Measurements from ENCODE around the gene FOXD1.

The FOXD1 gene

DNA sequence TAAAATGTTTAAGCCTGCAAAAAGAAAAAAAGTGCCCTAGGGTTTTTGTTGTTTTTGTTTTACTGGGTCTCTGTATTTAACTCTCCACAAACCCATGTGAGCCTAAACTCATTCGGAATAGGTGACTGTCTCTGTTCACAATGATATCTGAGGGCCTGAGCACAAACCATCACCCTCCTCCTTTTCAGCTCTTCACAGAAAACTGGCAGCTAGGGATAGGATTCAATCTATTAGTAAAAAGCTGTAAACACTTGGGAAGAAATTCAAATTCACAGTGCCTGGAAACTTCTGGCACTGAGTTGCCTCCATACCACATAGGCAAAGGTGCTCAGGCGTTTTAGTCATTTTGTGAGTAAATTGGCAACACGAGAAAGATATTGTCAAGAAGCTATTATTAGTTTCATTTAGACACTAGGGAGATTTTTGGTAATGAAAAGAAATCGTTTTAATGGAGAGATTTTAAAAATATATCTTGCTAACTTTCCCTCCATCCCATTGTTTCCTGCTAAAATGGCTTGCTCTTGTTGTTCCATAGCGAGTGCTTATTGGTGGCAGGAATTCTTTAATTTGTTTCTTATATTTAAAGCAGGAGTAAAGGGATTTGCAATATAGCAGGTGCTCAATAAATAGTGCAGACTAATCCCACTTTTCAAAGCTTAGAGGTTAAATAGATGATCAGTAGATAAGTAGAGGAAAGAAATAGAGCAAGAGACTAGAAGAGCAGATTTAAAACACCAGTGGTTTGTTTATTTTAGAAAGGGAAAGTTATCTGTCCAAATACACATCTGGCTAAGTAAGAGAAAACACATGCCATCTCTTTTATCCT is 9.7 kb downstream of the FOXD1 start:
- H3K27me3 Mint-ChIP-seq, result peaks cover 38% of the 10 kb centered on the region
- DNase-seq (ENCODE audit: low spot score in 2 of 2), result no peak
- peaks cover 1% of the 10 kb centered on the region for H3K9me3 Mint-ChIP-seq

DNA sequence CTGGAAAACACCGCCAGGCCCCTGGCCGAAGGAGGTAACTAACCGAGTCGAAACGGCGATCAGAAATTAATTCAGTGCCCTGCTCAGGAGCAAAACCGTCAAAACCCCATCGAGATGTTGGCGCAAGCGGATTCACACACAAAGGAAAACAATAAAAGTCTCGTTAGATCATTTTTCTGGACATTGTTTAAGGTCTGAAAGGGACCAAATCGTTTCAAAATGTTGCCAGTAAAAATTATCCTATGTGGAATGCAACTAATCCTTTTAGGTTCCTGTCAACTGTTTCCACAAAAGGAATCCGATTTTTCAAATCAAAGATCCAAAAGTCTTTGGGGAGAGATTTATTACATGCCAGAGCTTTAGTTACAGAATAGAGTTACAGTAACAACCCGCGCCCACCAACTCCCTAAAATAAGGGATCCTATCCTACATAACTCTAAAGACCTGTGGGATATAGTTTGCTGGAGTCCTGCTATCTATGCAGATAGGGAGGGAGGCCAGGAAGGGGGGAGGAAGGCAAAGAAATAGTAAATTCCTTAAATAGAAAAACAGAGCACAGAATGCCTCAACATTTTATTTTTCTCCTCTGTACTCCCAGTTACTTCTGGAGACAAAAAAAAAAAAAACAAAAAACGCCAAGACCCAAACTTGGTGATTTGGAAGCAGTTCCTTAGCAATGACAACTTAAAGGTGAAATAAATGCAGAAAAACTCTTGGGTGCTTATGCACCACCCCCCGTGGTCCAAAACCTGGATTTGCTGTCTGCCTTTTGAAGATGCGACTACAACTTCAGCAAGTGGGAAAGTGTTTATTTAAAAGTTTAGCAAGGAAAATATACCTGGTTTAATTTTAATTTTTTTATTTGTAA is 10.6 kb downstream of the FOXD1 start:
- no peak overlapping the region for H3K4me3 Mint-ChIP-seq
- peaks cover 2% of the 10 kb centered on the region for H3K4me1 Mint-ChIP-seq
- H3K9me3 Mint-ChIP-seq, result peaks cover 1% of the 10 kb centered on the region
- no peak overlapping the region for H3K27ac Mint-ChIP-seq
- H3K36me3 Mint-ChIP-seq, result peaks cover 1% of the 10 kb centered on the region
- no peak for DNase-seq (ENCODE audit: low spot score in 2 of 2)
- no peak for ATAC-seq (ENCODE audit: low read depth)
- H3K27me3 Mint-ChIP-seq, result peaks cover 41% of the 10 kb centered on the region

More for the DNA sequence above, 9.7 kb downstream of the FOXD1 start:
- peaks cover 2% of the 10 kb centered on the region for H3K4me1 Mint-ChIP-seq
- peaks cover 1% of the 10 kb centered on the region for H3K36me3 Mint-ChIP-seq
- no peak overlapping the region for H3K4me3 Mint-ChIP-seq
- no peak for ATAC-seq (ENCODE audit: low read depth)
- H3K27ac Mint-ChIP-seq, result no peak overlapping the region

DNA sequence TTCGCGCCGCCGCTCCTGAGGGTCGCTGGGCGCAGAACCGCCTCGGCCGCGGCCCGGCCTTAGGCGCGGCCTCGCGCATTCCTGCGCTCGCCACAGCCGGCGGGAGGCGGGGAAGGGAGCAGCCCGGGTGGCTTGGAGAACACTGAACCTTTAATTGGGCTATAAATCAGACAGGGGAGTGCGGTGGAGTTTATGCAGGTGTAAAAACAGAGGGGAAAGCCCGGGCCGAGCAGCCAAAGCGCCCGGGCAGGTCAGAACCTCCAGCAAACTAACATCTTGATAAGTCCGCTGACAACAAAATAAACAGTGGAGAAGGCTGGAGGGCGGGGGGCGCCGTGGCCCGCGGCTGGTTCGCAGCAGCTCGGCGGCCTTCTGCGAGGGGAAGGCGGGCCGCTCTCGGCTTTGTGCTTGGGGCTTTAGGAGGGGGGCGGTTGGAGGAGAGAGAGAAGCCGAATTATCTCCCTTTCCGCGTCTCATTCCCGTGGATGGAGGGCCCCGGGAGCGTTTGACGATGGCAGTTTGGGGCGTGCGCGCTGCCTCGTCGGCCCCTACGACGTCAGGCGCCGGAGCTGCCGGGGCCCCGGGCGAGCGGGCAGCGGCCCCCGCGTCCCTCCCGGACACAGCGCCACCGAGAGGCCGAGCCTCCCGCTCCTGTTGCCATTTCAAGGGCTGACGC is 11.3 kb downstream of the FOXD1 start:
- ATAC-seq (ENCODE audit: low read depth) (no peak), DNase-seq (ENCODE audit: low spot score in 2 of 2) (no peak)
- Mint-ChIP-seq H3K27me3 (peaks cover 41% of the 10 kb centered on the region), H3K9me3 (peaks cover 1% of the 10 kb centered on the region), H3K4me3 (peak overlapping the region; percentile 54), H3K4me1 (peaks cover 2% of the 10 kb centered on the region), H3K36me3 (peaks cover 1% of the 10 kb centered on the region), H3K27ac (no peak overlapping the region)

DNA sequence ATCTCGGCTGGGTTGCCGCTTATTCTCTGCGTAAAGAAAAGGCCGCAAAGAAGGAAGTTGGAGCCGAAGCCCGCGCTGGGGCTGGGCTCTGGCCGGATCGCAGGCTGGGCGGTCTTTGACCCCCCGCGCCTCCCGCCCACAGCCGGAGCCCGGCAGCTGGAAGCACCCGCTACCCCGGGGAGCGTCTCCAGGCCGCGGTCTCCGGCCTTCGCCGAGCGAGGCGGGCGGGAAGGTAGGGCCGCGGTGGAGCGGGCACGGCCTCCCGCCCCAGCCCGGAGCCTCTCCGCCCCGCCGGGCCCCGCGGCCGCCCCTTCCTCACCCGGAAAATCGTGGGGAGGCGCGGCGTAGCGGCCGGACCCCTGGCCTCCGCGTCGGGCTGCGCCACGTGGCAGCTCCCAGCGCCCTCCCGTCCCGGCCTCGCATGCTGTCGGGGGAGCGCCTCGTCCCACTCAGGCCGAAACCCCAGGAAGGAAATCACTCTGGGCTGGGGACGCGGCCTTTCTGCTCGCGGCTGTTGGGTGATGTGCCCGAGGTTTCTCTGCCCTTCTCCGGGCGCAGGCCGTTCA is 12.0 kb downstream of the FOXD1 start:
- H3K27me3 Mint-ChIP-seq, result peaks cover 37% of the 10 kb centered on the region
- peaks cover 1% of the 10 kb centered on the region for H3K9me3 Mint-ChIP-seq
- peak overlapping the region; percentile 54 for H3K4me3 Mint-ChIP-seq
- H3K36me3 Mint-ChIP-seq, result peaks cover 1% of the 10 kb centered on the region
- peaks cover 2% of the 10 kb centered on the region for H3K4me1 Mint-ChIP-seq
- no peak overlapping the region for H3K27ac Mint-ChIP-seq
- ATAC-seq (ENCODE audit: low read depth) (no peak), DNase-seq (ENCODE audit: low spot score in 2 of 2) (no peak)

DNA sequence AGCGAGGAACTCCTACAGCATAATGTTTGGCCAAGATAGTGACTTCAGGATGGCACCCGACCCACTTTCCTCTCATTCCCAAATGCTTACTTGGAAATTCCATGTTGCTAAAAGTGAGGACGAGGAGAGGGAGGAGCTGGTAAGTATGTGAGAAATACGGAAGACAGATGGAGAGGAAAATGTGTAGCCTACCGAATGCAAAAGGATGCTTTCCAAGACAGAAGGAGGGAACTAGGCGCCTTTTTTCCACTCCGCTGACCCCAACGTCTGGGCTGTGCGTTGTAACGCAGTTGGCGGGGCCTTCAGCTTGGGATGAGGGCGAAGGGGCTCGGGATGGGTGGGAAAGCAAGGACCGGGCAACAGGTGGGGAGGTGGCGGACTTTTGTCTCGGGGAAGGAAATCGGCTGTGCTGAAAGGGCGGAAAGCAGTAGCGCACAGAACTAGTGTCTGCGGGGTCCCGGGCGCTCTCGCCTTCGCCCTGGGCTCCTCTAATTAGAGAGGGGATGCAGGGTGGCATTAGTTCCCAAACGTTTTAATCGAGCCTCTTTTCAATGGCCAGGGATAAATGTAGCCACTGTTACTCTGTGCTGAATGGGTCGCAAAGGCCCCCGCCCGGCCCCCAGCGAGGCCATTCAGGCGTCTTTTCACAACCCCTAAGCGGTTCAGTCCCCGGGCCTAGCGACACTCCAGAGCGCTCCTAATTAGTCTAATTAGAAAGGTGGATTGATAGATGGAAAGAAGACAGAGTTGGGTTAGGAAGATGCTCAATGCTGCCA is 12.6 kb downstream of the FOXD1 start:
- no peak overlapping the region for H3K4me3 Mint-ChIP-seq
- peaks cover 1% of the 10 kb centered on the region for H3K36me3 Mint-ChIP-seq
- H3K27me3 Mint-ChIP-seq, result peaks cover 34% of the 10 kb centered on the region
- peak overlapping the region; percentile 51 for H3K27ac Mint-ChIP-seq
- ATAC-seq (ENCODE audit: low read depth) (no peak), DNase-seq (ENCODE audit: low spot score in 2 of 2) (no peak)
- peaks cover 1% of the 10 kb centered on the region for H3K9me3 Mint-ChIP-seq
- peaks cover 2% of the 10 kb centered on the region for H3K4me1 Mint-ChIP-seq

DNA sequence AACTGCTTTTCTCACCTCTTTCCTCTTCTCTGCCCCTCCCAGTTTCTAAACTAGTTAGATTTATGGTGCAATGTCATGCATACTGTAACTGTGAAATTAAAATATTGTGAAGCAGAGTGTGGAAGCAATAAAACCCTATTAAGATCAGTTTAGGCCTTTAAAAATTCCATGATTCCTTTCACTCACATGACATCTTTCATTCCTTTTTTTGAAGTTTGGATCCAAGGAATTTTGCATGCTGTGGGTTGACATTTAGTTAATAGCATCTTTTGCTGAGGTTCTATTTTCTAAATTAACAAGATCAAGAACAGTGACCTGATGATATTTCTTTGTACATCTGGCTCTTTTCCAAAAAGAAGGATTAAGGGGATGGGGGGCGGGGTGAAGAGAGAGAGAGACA is 13.7 kb downstream of the FOXD1 start:
- DNase-seq (ENCODE audit: low spot score in 2 of 2) (no peak), ATAC-seq (ENCODE audit: low read depth) (no peak)
- H3K4me1 Mint-ChIP-seq, result peaks cover 2% of the 10 kb centered on the region
- no peak overlapping the region for H3K27ac Mint-ChIP-seq
- H3K4me3 Mint-ChIP-seq, result no peak overlapping the region
- H3K27me3 Mint-ChIP-seq, result peaks cover 30% of the 10 kb centered on the region
- H3K36me3 Mint-ChIP-seq, result peaks cover 1% of the 10 kb centered on the region
- H3K9me3 Mint-ChIP-seq, result peaks cover 1% of the 10 kb centered on the region

DNA sequence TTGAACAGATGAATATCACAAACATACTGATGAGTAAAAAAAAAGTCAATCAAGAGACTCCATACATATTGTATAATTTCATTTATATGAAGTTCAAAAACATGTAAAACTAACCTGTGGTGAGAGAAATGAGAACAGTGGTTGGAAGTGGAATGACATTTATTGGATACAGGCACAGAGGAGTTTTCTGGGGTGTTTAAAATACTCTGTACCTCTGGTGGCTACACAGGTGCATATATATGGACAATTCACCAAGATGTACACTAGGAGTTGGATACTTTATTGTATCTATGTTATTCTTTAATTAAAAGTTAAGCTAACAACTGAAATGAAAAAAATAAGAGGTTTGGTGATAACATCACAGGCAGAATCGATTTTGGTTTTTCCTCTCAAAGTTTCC is 14.1 kb downstream of the FOXD1 start:
- ATAC-seq (ENCODE audit: low read depth) (no peak), DNase-seq (ENCODE audit: low spot score in 2 of 2) (no peak)
- Mint-ChIP-seq H3K4me1 (peaks cover 2% of the 10 kb centered on the region), H3K9me3 (peaks cover 1% of the 10 kb centered on the region), H3K36me3 (peaks cover 1% of the 10 kb centered on the region), H3K27ac (no peak overlapping the region), H3K4me3 (no peak overlapping the region), H3K27me3 (peaks cover 28% of the 10 kb centered on the region)

DNA sequence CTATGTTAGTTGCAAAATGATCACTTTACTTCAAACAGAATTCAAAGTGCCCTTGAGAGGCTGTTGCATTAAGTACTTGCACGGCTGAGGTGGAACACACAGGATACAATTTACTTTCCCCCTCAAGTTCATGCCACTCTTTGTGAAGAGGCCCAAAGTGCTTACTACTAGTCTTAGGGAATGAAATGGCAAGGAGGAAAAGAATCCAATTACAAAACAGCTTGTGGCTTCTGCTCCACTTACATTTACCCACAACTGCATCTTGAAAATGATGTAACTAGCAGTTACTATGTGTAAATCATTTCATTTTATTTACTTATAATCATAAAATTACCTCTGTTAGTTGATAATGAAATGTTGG is 14.6 kb downstream of the FOXD1 start:
- Mint-ChIP-seq H3K4me1 (peaks cover 2% of the 10 kb centered on the region), H3K27me3 (peaks cover 28% of the 10 kb centered on the region), H3K9me3 (peaks cover 1% of the 10 kb centered on the region), H3K4me3 (no peak overlapping the region), H3K27ac (no peak overlapping the region), H3K36me3 (peaks cover 1% of the 10 kb centered on the region)
- ATAC-seq (ENCODE audit: low read depth) (no peak), DNase-seq (ENCODE audit: low spot score in 2 of 2) (no peak)

DNA sequence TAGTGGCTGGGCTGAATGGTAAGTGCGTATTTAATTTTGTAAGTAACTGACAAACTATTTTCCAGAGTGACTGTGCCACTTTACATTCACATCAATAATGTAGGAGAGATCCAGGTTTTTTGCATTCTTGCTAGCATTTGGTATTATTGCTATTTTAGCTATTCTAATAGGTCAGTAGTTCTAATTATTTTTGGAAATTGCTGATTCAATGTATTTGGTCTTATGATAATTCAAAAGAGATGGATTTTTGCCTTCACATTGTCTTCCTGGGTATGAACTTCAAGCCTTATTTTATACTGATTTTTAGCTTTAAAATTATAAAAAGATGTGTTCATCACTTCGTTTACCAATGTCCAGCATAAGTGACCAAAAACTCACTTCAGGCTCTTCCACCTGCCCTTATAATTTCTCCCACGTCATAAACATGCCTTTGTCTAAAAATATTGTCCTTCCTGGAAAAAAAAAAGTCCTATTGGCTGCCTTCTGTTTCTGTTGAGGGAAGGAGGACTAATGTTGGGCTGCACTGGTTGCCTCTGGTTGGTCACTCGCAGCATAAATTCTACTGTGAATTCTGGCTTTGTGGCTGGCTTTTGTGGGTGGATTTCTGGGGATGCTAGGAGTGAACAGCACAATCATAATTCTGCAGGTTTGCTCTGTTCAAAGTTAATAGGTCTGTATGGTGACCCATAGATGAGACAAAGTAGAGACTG is 15.2 kb downstream of the FOXD1 start:
- no peak for DNase-seq (ENCODE audit: low spot score in 2 of 2)
- H3K27me3 Mint-ChIP-seq, result peaks cover 25% of the 10 kb centered on the region
- H3K9me3 Mint-ChIP-seq, result peaks cover 1% of the 10 kb centered on the region
- no peak overlapping the region for H3K4me3 Mint-ChIP-seq
- H3K4me1 Mint-ChIP-seq, result peaks cover 2% of the 10 kb centered on the region
- H3K27ac Mint-ChIP-seq, result no peak overlapping the region
- H3K36me3 Mint-ChIP-seq, result peaks cover 1% of the 10 kb centered on the region
- ATAC-seq (ENCODE audit: low read depth), result no peak

DNA sequence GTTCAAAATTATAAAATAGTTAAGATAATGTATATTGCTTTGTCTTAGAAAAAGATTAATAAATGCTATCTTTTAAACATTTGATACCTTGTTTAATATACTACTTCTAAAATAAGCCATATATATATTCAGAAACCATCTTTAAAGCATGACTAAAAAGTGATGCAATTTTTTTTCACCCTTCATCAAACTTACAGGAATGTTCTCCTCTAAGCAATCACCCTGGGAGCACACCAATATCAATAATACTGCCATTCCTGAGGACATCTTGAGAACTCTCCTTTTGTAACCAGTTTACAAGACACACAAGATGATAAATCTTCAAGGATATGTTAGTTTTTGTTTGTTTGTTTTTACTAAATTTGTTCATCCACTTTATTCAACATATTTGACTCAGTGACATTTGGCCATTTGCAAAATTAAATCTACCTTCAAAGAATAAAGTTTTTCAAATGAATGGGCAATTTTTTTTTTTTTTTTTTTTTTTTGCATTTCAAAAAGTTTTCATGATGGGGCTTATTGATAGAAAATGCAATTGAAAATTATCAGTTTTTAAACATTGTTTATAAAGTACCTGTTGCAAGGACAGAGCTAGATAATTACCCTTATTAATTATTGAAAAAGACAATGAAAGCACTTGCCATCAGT is 17.2 kb downstream of the FOXD1 start:
- no peak for ATAC-seq (ENCODE audit: low read depth)
- peaks cover 1% of the 10 kb centered on the region for H3K36me3 Mint-ChIP-seq
- H3K9me3 Mint-ChIP-seq, result peaks cover 1% of the 10 kb centered on the region
- no peak overlapping the region for H3K4me3 Mint-ChIP-seq
- H3K27ac Mint-ChIP-seq, result no peak overlapping the region
- H3K4me1 Mint-ChIP-seq, result peaks cover 2% of the 10 kb centered on the region
- DNase-seq (ENCODE audit: low spot score in 2 of 2), result no peak
- H3K27me3 Mint-ChIP-seq, result peaks cover 24% of the 10 kb centered on the region

DNA sequence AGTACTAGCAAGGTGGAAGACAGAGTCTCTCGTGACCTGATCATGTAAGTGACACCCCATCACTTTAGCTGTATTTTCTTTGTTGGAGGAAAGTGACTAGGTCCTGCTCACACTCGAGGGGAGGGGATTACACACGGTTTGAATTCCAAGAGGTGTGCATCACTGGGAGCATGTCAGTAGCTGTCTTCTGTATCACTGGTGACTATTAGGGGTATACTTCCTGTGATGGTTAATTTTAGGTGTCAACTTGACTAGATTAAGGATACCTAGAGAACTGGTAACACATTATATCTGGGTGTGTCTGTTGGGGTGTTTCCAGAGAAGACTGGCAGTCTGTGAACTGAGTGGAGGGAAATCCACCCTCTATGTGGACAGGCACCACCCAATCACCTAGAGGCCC is 22.5 kb downstream of the FOXD1 start:
- peaks cover 19% of the 10 kb centered on the region for H3K27me3 Mint-ChIP-seq
- no peak overlapping the region for H3K4me3 Mint-ChIP-seq

DNA sequence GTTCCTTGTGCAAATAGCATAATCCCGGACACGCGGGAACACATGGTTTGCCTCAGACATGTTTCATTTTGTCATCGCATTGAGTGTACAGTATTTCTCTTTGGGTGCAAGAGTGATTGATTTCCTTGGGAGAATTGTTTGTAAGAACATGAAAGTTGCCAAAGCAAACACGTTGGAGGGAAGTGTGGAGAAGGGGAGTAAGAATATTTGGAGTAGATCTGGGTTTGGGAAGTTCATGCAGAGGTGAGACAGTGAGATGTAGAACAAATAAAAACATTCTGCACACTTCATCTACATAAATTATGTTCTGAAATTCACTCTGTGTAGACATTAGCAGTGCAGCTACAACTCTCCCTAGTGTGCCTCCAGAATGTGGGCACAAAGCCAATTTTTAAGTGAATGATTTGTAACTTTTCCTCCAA is 24.0 kb downstream of the FOXD1 start:
- DNase-seq (ENCODE audit: low spot score in 2 of 2) (no peak), ATAC-seq (ENCODE audit: low read depth) (no peak)
- peaks cover 2% of the 10 kb centered on the region for H3K9me3 Mint-ChIP-seq
- peaks cover 6% of the 10 kb centered on the region for H3K4me1 Mint-ChIP-seq
- no peaks in the 10 kb centered on the region for H3K36me3 Mint-ChIP-seq
- H3K4me3 Mint-ChIP-seq, result no peak overlapping the region
- no peak overlapping the region for H3K27ac Mint-ChIP-seq
- H3K27me3 Mint-ChIP-seq, result peaks cover 24% of the 10 kb centered on the region

More for the DNA sequence above, 22.5 kb downstream of the FOXD1 start:
- no peaks in the 10 kb centered on the region for H3K9me3 Mint-ChIP-seq
- ATAC-seq (ENCODE audit: low read depth) (no peak), DNase-seq (ENCODE audit: low spot score in 2 of 2) (no peak)
- H3K36me3 Mint-ChIP-seq, result no peaks in the 10 kb centered on the region
- no peak overlapping the region for H3K27ac Mint-ChIP-seq
- no peaks in the 10 kb centered on the region for H3K4me1 Mint-ChIP-seq
